Pancreas (tissue), 10 donors: ENCODE results near the gene SAMD8. TPM values are rescaled to one million over a fixed set of nuclear protein-coding genes. Genes with fewer than 3 reads are reported as not detected.
A peak's percentile ranks its signal among the peaks of the same experiment; 100 is the strongest.

Experiments used
- ATAC-seq, 4 donors: fragments of 200-7000 bp; cut with Tn5 transposase; one replicate each; pipeline versions ENCODE4 v1.8.0 to v1.9.1; 2020; ENCODE audit warnings: mild to moderate bottlenecking in 4 of 4, moderate library complexity in 4 of 4
- DNase-seq, 6 donors: peaks; one replicate each; pipeline ENCODE4 v3.0.0-alpha.2; 2020
- FAIRE-seq: peaks from 2 replicates; lab custom pipeline; 2012; peaks lifted over from hg19 to GRCh38; lab: Jason Lieb, UNC
- H3K27ac ChIP-seq, 4 donors: fragments of 200-600 bp; sonication (generic); 1 replicate in 3 of 4; 2 replicates in 1 of 4; pipeline versions ENCODE4 v1.5.0 to v1.8.0; 2020
- H3K27me3 ChIP-seq, 4 donors: fragments of 200-600 bp; one replicate each; pipeline ENCODE4 v1.8.0; 2021
- H3K36me3 ChIP-seq, 3 donors: fragments of 200-600 bp; sonication (generic) in 1 of 3; one replicate each; pipeline versions ENCODE4 v1.5.0 to v1.8.0; 2020 to 2021
- H3K4me1 ChIP-seq, 3 donors: fragments of 200-600 bp; one replicate each; pipeline ENCODE4 v1.8.0; 2021
- H3K4me3 ChIP-seq, 4 donors: fragments of 200-600 bp; sonication (generic) in 2 of 4; one replicate each; pipeline versions ENCODE4 v1.5.0 to v1.8.0; 2020 to 2021
- H3K9me3 ChIP-seq, 4 donors: fragments of 200-600 bp; one replicate each; pipeline ENCODE4 v1.8.0; 2021
- WGBS, 2 donors: extraction: QIAGEN DNeasy Blood & Tissue Kit; methylation state at CpG; one replicate each; pipeline ENCODE4 v1.1.7; 2013; 5-methylcytosine and 5-hydroxymethylcytosine counted together
- intact Hi-C, 3 donors: fragments of 100-400 bp; cut with DNase I; formaldehyde crosslinking; loops; one replicate each; pipeline versions ENCODE4 v1.11.1 to v1.14.2; 2022
- polyA plus RNA-seq, 2 donors: library from polyadenylated mRNA; stranded (reverse); fragments of 200-250 nt; gene quantifications; one replicate each; pipeline ENCODE4 v1.2.3, GENCODE V29; 2013
- total RNA-seq, 6 donors: library from RNA; stranded (reverse); fragmentation: NEBNext Ultra II Directional in 4 of 6; extraction: Animal tissue kit (Norgen Biotek cat#: 25700) in 4 of 6; gene quantifications; one replicate each; pipeline versions ENCODE4 v1.2.1 to v1.2.4, GENCODE V29; 2021 to 2023
- TF ChIP-seq, protein P1 (sequence below), 4 donors: fragments of 200-600 bp; sonication (generic) in 3 of 4; IDR thresholded peaks; one replicate each; pipeline versions ENCODE4 v1.5.0 to v1.8.0; 2021; ENCODE audit warnings: antibody characterized with exemption in 4 of 4
- donor health status: healthy with polysubstance abuse.
- donor health status: DM: no; HTN: no; CAD: no; lungs with moderate emphysema.
- donor health status: DM: no; HTN: no; CAD: no.
- donor health status: control.
- donor health status: control.
- donor health status: Bipolar disorder and iron deficiency.
- donor health status: DM: yes; HTN: yes; CAD: no.
- donor health status: DM: no; HTN: no; CAD: no.
- donor health status: DM: no; HTN: no; CAD: no.
- donor health status: DM: yes; HTN: yes; CAD: no.

Gene SAMD8
- total and polyA plus RNA-seq, 8 donors: 2.1 to 10.1 (median 6.2) TPM

GRCh38 chr10:75083972-75084833 is 27.3 kb upstream of the SAMD8 start:
- intact Hi-C loops: no loop called here
- Histone ChIP-seq H3K36me3 (no peaks in the 10 kb centered on the region), H3K4me3 (no peak overlapping the region), H3K9me3 (no peaks in the 10 kb centered on the region), H3K27ac (no peak overlapping the region), H3K27me3 (no peaks in the 10 kb centered on the region), H3K4me1 (no peaks in the 10 kb centered on the region)
- WGBS, 2 donors: 83 to 87% methylated on average over 10 of the region's 10 CpGs
- ATAC-seq: no peak
- DNase-seq: no peak
- no peak for FAIRE-seq
- TF ChIP-seq, protein P1, sequence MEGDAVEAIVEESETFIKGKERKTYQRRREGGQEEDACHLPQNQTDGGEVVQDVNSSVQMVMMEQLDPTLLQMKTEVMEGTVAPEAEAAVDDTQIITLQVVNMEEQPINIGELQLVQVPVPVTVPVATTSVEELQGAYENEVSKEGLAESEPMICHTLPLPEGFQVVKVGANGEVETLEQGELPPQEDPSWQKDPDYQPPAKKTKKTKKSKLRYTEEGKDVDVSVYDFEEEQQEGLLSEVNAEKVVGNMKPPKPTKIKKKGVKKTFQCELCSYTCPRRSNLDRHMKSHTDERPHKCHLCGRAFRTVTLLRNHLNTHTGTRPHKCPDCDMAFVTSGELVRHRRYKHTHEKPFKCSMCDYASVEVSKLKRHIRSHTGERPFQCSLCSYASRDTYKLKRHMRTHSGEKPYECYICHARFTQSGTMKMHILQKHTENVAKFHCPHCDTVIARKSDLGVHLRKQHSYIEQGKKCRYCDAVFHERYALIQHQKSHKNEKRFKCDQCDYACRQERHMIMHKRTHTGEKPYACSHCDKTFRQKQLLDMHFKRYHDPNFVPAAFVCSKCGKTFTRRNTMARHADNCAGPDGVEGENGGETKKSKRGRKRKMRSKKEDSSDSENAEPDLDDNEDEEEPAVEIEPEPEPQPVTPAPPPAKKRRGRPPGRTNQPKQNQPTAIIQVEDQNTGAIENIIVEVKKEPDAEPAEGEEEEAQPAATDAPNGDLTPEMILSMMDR (IDR thresholded peaks at IDR 0.05): no peak

- DNase-seq: no peak
- TF ChIP-seq, protein P1 (IDR thresholded peaks at IDR 0.05): no peak
- Histone ChIP-seq H3K9me3 (no peaks in the 10 kb centered on the region), H3K4me3 (no peak overlapping the region), H3K36me3 (no peaks in the 10 kb centered on the region), H3K27me3 (no peaks in the 10 kb centered on the region), H3K27ac (no peak overlapping the region), H3K4me1 (no peaks in the 10 kb centered on the region)
- WGBS, 2 donors: 95 to 96% methylated on average over 19 of the region's 19 CpGs
- intact Hi-C loops: no loop called here
- ATAC-seq: no peak
- FAIRE-seq: no peak
Measured at GRCh38 chr10:75084834-75085384, 26.5 kb upstream of the SAMD8 start.

GRCh38 chr10:75086278-75086934 is 25.1 kb upstream of the SAMD8 start:
- DNase-seq: peak in 1 of 6 donors; percentile 21
- no peak for FAIRE-seq
- H3K36me3 ChIP-seq: no peaks in the 10 kb centered on the region

DNA sequence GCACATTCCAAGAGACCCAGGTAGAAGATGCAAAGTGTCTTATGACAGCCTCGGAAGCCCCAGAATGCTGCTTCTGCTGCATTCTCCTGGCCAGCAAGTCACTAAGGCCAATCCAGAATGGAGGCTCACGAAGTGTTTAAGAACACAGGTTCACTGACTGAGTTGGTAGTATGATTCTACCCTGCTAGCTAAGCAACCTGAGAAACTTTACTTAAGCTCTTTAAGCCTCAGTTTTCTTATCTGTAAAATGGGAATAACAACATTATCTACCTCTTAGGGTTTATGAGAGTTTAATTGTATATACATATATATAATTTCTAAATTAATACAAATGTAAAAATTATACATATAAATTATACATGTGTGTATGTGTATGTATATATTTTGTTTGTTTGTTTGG is 22.8 kb upstream of the SAMD8 start:
- no peak for FAIRE-seq
- no peak overlapping the region for H3K4me3 ChIP-seq
- no peak for ATAC-seq
- no peaks in the 10 kb centered on the region for H3K9me3 ChIP-seq
- H3K27me3 ChIP-seq: no peaks in the 10 kb centered on the region
- no peak overlapping the region for H3K27ac ChIP-seq
- TF ChIP-seq, protein P1 (IDR thresholded peaks at IDR 0.05): no peak
- no peaks in the 10 kb centered on the region for H3K36me3 ChIP-seq
- no peak for DNase-seq
- 96 to 97% methylated on average over 2 of the region's 2 CpGs for WGBS, 2 donors
- intact Hi-C loops: no loop called here
- H3K4me1 ChIP-seq: no peaks in the 10 kb centered on the region

More at GRCh38 chr10:75086278-75086934, 25.1 kb upstream of the SAMD8 start:
- H3K27ac ChIP-seq: no peak overlapping the region
- WGBS, 2 donors: 55 to 57% methylated on average over 9 of the region's 9 CpGs
- no peaks in the 10 kb centered on the region for H3K27me3 ChIP-seq
- no peaks in the 10 kb centered on the region for H3K4me1 ChIP-seq
- H3K4me3 ChIP-seq: no peak overlapping the region
- peak; percentile 18 to 85 (median 60) for ATAC-seq
- TF ChIP-seq, protein P1 (IDR thresholded peaks at IDR 0.05): no peak
- intact Hi-C loops: no loop called here
- H3K9me3 ChIP-seq: no peaks in the 10 kb centered on the region
